Measurements from ENCODE around the gene MSN.

DNA sequence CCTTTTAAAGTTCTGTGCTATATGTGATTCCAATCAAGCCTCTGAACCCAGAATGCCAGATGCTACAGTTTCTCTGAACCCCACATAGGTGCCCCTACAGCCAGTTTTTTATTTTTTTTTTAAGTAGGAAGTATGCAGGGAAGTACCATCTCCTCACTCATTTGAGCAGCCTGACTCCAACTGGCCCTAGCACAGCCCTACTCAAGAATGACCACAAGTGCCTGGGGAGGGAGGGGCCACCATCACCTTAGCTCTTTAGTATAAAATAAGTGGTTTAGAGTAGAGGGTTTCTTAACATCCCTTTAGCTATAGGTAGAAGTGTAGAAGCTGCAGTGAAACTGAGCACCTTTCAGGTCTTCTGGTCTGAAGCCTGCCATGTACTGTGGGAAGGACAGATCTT is 14.4 kb downstream of the MSN start:
- TF ChIP-seq, protein P1, sequence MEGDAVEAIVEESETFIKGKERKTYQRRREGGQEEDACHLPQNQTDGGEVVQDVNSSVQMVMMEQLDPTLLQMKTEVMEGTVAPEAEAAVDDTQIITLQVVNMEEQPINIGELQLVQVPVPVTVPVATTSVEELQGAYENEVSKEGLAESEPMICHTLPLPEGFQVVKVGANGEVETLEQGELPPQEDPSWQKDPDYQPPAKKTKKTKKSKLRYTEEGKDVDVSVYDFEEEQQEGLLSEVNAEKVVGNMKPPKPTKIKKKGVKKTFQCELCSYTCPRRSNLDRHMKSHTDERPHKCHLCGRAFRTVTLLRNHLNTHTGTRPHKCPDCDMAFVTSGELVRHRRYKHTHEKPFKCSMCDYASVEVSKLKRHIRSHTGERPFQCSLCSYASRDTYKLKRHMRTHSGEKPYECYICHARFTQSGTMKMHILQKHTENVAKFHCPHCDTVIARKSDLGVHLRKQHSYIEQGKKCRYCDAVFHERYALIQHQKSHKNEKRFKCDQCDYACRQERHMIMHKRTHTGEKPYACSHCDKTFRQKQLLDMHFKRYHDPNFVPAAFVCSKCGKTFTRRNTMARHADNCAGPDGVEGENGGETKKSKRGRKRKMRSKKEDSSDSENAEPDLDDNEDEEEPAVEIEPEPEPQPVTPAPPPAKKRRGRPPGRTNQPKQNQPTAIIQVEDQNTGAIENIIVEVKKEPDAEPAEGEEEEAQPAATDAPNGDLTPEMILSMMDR (conservative IDR thresholded peaks at IDR 0.05 in 1 of 2, IDR thresholded peaks at IDR 0.05 in 1 of 2; ENCODE audit: extremely low read depth in 1 of 2, insufficient read depth in 1 of 2, low read depth in 1 of 2, low read length in 2 of 2), result no peak
- no peak for TF ChIP-seq EZH2 (IDR thresholded peaks at IDR 0.05; ENCODE audit: borderline replicate concordance, low read length)

Data from mammary epithelial cell (primary cell).